ENCODE results near the gene TBC1D22A.

DNA sequence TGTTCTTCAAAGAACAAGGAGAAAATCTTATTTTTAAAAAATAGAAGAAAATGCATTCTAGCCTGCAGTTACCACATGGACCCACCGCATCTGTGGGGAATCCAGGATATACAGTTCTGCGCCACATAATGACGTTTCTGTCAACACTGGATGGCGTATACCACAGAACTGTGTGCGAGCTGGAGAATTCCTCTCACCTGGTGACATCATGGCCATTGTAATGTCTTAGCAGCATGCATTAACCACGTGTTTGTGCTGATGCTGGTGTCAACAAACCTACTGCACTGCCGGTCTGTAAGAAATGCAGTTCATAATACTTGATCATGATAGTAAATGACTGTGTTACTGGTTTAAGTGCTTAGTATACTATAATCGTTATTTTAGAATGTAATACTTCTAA is 174.7 kb downstream of the TBC1D22A start:
- TF ChIP-seq, protein P1, sequence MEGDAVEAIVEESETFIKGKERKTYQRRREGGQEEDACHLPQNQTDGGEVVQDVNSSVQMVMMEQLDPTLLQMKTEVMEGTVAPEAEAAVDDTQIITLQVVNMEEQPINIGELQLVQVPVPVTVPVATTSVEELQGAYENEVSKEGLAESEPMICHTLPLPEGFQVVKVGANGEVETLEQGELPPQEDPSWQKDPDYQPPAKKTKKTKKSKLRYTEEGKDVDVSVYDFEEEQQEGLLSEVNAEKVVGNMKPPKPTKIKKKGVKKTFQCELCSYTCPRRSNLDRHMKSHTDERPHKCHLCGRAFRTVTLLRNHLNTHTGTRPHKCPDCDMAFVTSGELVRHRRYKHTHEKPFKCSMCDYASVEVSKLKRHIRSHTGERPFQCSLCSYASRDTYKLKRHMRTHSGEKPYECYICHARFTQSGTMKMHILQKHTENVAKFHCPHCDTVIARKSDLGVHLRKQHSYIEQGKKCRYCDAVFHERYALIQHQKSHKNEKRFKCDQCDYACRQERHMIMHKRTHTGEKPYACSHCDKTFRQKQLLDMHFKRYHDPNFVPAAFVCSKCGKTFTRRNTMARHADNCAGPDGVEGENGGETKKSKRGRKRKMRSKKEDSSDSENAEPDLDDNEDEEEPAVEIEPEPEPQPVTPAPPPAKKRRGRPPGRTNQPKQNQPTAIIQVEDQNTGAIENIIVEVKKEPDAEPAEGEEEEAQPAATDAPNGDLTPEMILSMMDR (IDR thresholded peaks at IDR 0.05): no peak
- no peak for TF ChIP-seq POLR2A (IDR thresholded peaks at IDR 0.05)
